Liver (tissue), 9 donors: ENCODE results near the gene STAC2. TPM values are rescaled to one million over a fixed set of nuclear protein-coding genes. Genes with fewer than 3 reads are reported as not detected.

ENCODE experiments used
- DNase-seq: peaks from one replicate; pipeline ENCODE4 v3.0.0-alpha.2; 2017; ENCODE audit warnings: low spot score
- H3K27ac ChIP-seq, 2 donors: one replicate each; pipeline ENCODE4 v1.7.0; 2013; ENCODE audit warnings: inconsistent platforms in 2 of 2, low read length in 2 of 2, control low read depth in 1 of 2, low read depth in 1 of 2, mild to moderate bottlenecking in 1 of 2
- H3K27me3 ChIP-seq, 4 donors: one replicate each; pipeline versions ENCODE4 v1.6.1 to v1.7.0; 2013; ENCODE audit warnings: low read length in 3 of 4, inconsistent platforms in 1 of 4, mild to moderate bottlenecking in 1 of 4, moderate library complexity in 1 of 4; ENCODE audit not compliant: control insufficient read depth in 4 of 4, insufficient read depth in 4 of 4
- H3K36me3 ChIP-seq, 4 donors: one replicate each; pipeline versions ENCODE4 v1.6.1 to v1.7.0; 2013; ENCODE audit warnings: low read length in 3 of 4, mild to moderate bottlenecking in 3 of 4, low read depth in 1 of 4, moderate library complexity in 1 of 4; ENCODE audit not compliant: control insufficient read depth in 4 of 4, insufficient read depth in 3 of 4
- H3K4me1 ChIP-seq, 4 donors: one replicate each; pipeline versions ENCODE4 v1.6.1 to v1.7.0; 2013; ENCODE audit warnings: low read length in 3 of 4, mild to moderate bottlenecking in 3 of 4, moderate library complexity in 1 of 4; ENCODE audit not compliant: control insufficient read depth in 4 of 4, insufficient read depth in 4 of 4
- H3K4me3 ChIP-seq, 3 donors: one replicate each; pipeline versions ENCODE4 v1.6.1 to v1.7.0; 2013; ENCODE audit warnings: low read length in 3 of 3, control low read depth in 1 of 3, low read depth in 1 of 3, mild to moderate bottlenecking in 1 of 3
- H3K9ac ChIP-seq, 2 donors: one replicate each; pipeline ENCODE4 v1.7.0; 2013; ENCODE audit warnings: low read length in 2 of 2, mild to moderate bottlenecking in 2 of 2, moderate library complexity in 2 of 2, control low read depth in 1 of 2, low read depth in 1 of 2
- H3K9me3 ChIP-seq, 4 donors: one replicate each; pipeline versions ENCODE4 v1.6.1 to v1.7.0; 2013; ENCODE audit warnings: low read length in 3 of 4; ENCODE audit not compliant: control insufficient read depth in 4 of 4
- ATF3 ChIP-seq: IDR thresholded peaks from 2 replicates; pipeline ENCODE4 v1.6.1; 2016; ENCODE audit warnings: antibody characterized with exemption
- CTCF ChIP-seq: fragments of 150-350 bp; IDR thresholded peaks from 2 replicates; pipeline ENCODE4 v1.5.1; 2017; ENCODE audit warnings: improper control_type of control experiment, low read depth, low read length; ENCODE audit not compliant: missing input control
- EGR1 ChIP-seq, 2 donors: IDR thresholded peaks; 2 replicates each; pipeline ENCODE4 v1.6.1; 2016 to 2018; ENCODE audit warnings: antibody characterized with exemption in 2 of 2, low read depth in 2 of 2
- FOXA1 ChIP-seq: IDR thresholded peaks from 2 replicates; pipeline ENCODE4 v1.6.1; 2016; ENCODE audit warnings: antibody characterized with exemption
- FOXA2 ChIP-seq: IDR thresholded peaks from 2 replicates; pipeline ENCODE4 v1.6.1; 2016; ENCODE audit warnings: antibody characterized with exemption
- GABPA ChIP-seq, 2 donors: IDR thresholded peaks in 1 of 2; conservative IDR thresholded peaks in 1 of 2; 2 replicates each; pipeline ENCODE4 v1.6.1; 2016; ENCODE audit warnings: antibody characterized with exemption in 2 of 2, mild to moderate bottlenecking in 1 of 2, moderate library complexity in 1 of 2
- HNF4A ChIP-seq, 2 donors: conservative IDR thresholded peaks; 2 replicates each; pipeline ENCODE4 v1.6.1; 2016; ENCODE audit warnings: antibody characterized with exemption in 2 of 2, mild to moderate bottlenecking in 2 of 2
- HNF4G ChIP-seq: IDR thresholded peaks from 2 replicates; pipeline ENCODE4 v1.6.1; 2016; ENCODE audit warnings: antibody characterized with exemption
- JUND ChIP-seq, 2 donors: IDR thresholded peaks; 2 replicates each; pipeline ENCODE4 v1.6.1; 2016; ENCODE audit warnings: antibody characterized with exemption in 2 of 2
- MAX ChIP-seq: IDR thresholded peaks from 2 replicates; pipeline ENCODE4 v1.6.1; 2016; ENCODE audit warnings: antibody characterized with exemption
- NR2F2 ChIP-seq: IDR thresholded peaks from 2 replicates; pipeline ENCODE4 v1.6.1; 2016; ENCODE audit warnings: antibody characterized with exemption
- RAD21 ChIP-seq, 2 donors: IDR thresholded peaks; 2 replicates each; pipeline ENCODE4 v1.6.1; 2016; ENCODE audit warnings: antibody characterized with exemption in 2 of 2, mild to moderate bottlenecking in 2 of 2
- REST ChIP-seq: IDR thresholded peaks from 2 replicates; pipeline ENCODE4 v1.6.1; 2016; ENCODE audit warnings: antibody characterized with exemption, mild to moderate bottlenecking
- RXRA ChIP-seq, 2 donors: IDR thresholded peaks; 2 replicates each; pipeline ENCODE4 v1.6.1; 2017 to 2018; ENCODE audit warnings: antibody characterized with exemption in 2 of 2, mild to moderate bottlenecking in 1 of 2
- SP1 ChIP-seq: IDR thresholded peaks from 2 replicates; pipeline ENCODE4 v1.6.1; 2018; ENCODE audit warnings: antibody characterized with exemption, mild to moderate bottlenecking
- TAF1 ChIP-seq: conservative IDR thresholded peaks from 2 replicates; pipeline ENCODE4 v1.6.1; 2016; ENCODE audit warnings: antibody characterized with exemption, mild to moderate bottlenecking
- YY1 ChIP-seq: IDR thresholded peaks from 2 replicates; pipeline ENCODE4 v1.6.1; 2016; ENCODE audit warnings: antibody characterized with exemption, mild to moderate bottlenecking
- ZBTB33 ChIP-seq: IDR thresholded peaks from 2 replicates; pipeline ENCODE4 v1.6.1; 2016; ENCODE audit warnings: antibody characterized with exemption
- WGBS: extraction: QIAGEN DNeasy Blood & Tissue Kit; methylation state at CpG from one replicate; pipeline ENCODE4 v1.1.7; 2013; 5-methylcytosine and 5-hydroxymethylcytosine counted together
- polyA plus RNA-seq, 2 donors: library from polyadenylated mRNA; stranded (reverse) in 1 of 2; unstranded in 1 of 2; fragments of 200-250 nt in 1 of 2; fragments of >200 nt in 1 of 2; fragmentation: Nextera tagmentation in 1 of 2; extraction: Ambion mirVana in 1 of 2; gene quantifications; one replicate each; pipeline versions ENCODE4 v1.2.1 to v1.2.3, GENCODE V29; 2013 to 2015
- total RNA-seq, 2 donors: library from RNA; depleted of rRNA; stranded (reverse); fragments of >200 nt; gene quantifications; one replicate each; pipeline ENCODE4 v1.2.3, GENCODE V29; 2014
- donor health status: healthy.
- donor health status: healthy.
- donor health status: healthy.
- donor health status: healthy.
- donor health status: healthy.

STAC2 gene
- total and polyA plus RNA-seq, 4 donors, result not detected

- no peak for DNase-seq
- 23% methylated on average over 33 of the region's 33 CpGs for WGBS
- Histone ChIP-seq H3K4me1 (peaks cover 0 to 15% (median 6%) of the 10 kb centered on the region in 4 donors), H3K36me3 (no peaks in the 10 kb centered on the region), H3K9ac (no peak overlapping the region), H3K27ac (no peak overlapping the region), H3K27me3 (peaks cover 0 to 8% (median 6%) of the 10 kb centered on the region in 4 donors), H3K4me3 (no peak overlapping the region), H3K9me3 (no peaks in the 10 kb centered on the region)
- TF ChIP-seq SP1 (no peak), MAX (no peak), JUND (IDR thresholded peaks at IDR 0.05) (no peak), FOXA2 (no peak), REST (no peak), FOXA1 (no peak), ZBTB33 (no peak), RAD21 (IDR thresholded peaks at IDR 0.05) (no peak), RXRA (IDR thresholded peaks at IDR 0.05) (no peak), CTCF (no peak), HNF4G (no peak), GABPA (IDR thresholded peaks at IDR 0.05 in 1 of 2, conservative IDR thresholded peaks at IDR 0.05 in 1 of 2) (no peak), NR2F2 (no peak), ATF3 (no peak), TAF1 (no peak), YY1 (no peak), HNF4A (conservative IDR thresholded peaks at IDR 0.05) (no peak), EGR1 (IDR thresholded peaks at IDR 0.05; ENCODE audit: low read depth in 2 of 2) (no peak)
Observed at GRCh38 chr17:39223907-39224777, 1.6 kb downstream of the STAC2 start.
